GM19467 (cell line): Measurements from ENCODE around the gene NIPAL3.
"Not testable (repeated sequence)": the region's sequence is repeated elsewhere in the genome, so short reads cannot be mapped to it uniquely, and the experiment has no call there.

ENCODE experiments used
- ATAC-seq: cut with Tn5 transposase; IDR thresholded peaks from one replicate; pipeline ENCODE4 v1.9.1; 2021; ENCODE audit warnings: mild to moderate bottlenecking, moderate library complexity; ENCODE audit not compliant: unreplicated experiment

The NIPAL3 gene

DNA sequence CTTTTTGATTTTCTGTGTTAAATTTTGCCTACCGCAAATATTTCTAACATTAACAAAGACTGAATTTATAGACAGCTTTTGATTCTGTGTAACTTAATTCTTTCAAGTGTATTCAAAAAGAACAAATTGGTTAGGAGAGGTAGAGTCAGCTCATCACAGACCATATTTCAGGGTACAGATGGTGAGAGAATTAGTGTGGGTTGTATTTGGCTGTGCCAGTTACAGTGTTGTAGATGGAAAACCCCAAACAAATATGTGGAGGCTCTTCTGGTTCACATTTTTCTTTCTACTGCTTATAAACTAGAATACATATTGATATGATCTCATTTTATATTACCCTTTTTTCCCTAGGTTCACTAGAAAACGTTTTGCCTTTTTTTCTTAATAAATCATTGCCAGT lies 98.1 kb downstream of the NIPAL3 start:
- no peak for ATAC-seq

DNA sequence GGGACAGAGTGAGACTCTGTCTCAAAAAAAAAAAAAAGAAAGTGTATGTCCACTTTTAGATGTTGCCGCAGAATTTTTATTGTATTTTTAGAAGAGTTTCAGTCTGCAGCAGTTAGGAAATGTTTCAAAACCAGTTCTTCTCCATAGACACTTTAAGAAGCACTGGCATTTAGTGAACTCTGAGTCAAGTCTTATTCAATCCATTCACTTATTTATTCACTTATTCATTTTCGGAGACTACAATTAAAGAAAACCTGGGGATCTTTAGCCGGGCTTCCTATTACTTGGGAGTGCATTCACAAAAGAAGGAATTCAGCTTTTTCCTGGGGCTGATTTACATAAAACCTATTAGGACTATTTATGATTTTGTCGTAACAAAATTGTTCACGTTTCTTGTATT lies 99.3 kb downstream of the NIPAL3 start:
- ATAC-seq, result no peak

DNA sequence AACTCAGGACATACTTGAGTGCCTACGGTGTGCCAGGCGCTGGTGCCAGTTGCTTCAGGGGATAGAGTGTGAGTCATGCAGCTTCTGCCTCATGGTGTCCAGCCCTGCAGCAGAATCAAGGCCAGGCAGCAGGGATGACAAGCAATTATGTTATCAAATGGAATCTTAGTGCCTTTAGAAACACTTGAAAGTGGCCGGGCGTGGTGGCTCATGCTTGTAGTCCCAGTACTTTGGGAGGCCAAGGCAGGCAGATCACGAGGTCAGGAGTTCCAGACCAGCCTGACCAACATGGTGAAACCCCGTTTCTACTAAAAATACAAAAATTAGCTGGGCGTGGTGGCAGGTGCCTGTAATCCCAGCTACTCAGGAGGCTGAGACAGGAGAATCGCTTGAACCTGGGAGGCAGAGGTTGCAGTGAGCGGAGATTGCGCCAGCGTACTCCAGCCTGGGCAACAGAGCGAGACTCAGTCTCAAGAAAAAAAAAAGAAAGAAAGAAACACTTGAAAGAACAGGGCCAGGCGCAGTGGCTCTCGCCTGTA lies 100.1 kb downstream of the NIPAL3 start:
- not testable (repeated sequence) for ATAC-seq

DNA sequence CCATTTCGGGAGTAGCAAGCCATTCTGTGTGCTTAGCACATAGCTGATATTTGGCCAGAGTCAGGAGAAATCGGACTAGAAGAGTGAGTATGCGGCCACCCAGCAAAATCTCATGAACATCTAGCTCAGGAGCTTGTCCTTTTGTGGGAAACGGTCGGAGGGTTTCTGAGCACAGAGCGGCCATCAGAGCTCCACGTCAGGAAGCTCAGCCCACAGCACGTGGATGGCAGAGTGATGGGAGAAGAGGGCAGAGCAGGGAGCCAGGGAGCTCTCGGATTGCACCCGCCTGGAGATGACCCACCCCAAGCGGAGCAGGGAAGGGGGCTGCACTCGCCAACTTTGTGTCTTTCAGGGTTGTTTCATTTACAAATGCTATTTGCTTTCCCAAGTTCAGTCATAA lies 100.9 kb downstream of the NIPAL3 start:
- no peak for ATAC-seq

DNA sequence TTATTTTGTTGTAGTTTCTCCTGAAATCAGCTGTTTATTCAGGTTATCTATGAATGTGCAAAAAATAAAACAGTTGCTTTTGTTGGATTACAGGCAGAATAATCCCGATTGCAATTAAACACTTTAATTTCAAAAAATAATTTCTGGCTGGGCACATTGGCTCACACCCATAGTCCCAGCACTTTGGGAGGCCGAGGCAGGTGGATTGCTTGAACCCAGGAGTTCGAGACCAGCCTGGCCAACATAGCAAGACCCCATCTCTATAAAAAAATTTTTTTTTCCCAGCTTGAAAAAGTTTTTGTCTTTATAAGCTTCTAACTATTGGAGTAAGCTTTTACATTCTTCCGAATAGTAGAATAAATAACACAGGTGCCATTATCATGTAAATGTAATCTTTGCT lies 102.3 kb downstream of the NIPAL3 start:
- ATAC-seq, result no peak

DNA sequence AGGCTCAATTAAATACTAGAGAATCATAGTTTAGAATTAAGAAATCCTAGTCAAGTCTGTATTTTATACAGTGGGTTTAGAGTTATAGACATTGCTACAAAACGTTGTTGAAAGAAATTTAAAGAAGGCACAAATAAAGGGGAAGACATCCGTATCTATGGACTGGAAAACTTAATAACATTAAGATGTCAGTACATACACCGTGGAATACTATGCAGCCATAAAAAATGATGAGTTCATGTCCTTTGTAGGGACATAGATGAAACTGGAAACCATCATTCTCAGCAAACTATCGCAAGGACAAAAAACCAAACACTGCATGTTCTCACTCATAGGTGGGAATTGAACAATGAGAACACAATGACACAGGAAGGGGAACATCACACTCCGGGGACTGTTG lies 104.7 kb downstream of the NIPAL3 start:
- not testable (repeated sequence) for ATAC-seq
